ENCODE data around the gene ALG2. TPM values are rescaled to one million over a fixed set of nuclear protein-coding genes. Genes with fewer than 3 reads are reported as not detected.
"Not testable (repeated sequence)": the region's sequence is repeated elsewhere in the genome, so short reads cannot be mapped to it uniquely, and the experiment has no call there.

ALG2 gene
- total RNA-seq, 2 experiments from 2014 or later, result 26.5 to 35.2 TPM

DNA sequence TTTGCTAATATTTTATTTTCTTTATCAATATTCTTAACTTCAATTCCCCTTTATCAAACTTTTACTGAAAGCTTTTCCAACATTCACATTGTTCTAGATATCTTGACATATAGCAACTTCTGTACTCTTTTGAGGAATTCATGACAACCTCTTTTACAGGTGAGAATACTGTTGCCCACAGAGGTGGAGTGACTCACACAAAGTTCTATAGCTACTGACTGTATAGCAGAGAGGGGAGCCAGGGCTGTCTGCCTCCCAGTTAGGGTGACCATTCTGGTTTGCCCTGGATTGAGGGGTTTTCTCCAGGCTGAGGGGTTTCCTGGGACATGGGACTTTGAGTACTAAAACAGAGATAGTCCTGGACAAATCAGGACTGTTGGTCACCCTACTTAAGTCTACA, 16.6 kb upstream of the ALG2 start:
- Histone ChIP-seq H3K9me2 (ENCODE audit: insufficient read depth, low read length) (no peaks in the 10 kb centered on the region), H3K9me3 (ENCODE audit: low read length) (peaks cover 22% of the 10 kb centered on the region), H4K20me1 (ENCODE audit: insufficient read depth, low read length) (no peaks in the 10 kb centered on the region), H3K36me3 (ENCODE audit: insufficient read depth, low read length) (peaks cover 33% of the 10 kb centered on the region), H3K4me2 (ENCODE audit: low read length) (no peak overlapping the region), H3K4me3 (ENCODE audit: low read depth, low read length, poor library complexity, severe bottlenecking) (no peak overlapping the region), H3K4me1 (ENCODE audit: insufficient read depth, low read length, poor library complexity, severe bottlenecking) (peaks cover 84% of the 10 kb centered on the region), H3K27ac (ENCODE audit: low read depth, low read length, poor library complexity, severe bottlenecking) (peak overlapping the region; percentile 99), H3K79me2 (ENCODE audit: insufficient read depth, low read depth, low read length) (no peaks in the 10 kb centered on the region), H2AFZ (ENCODE audit: low read length) (no peak overlapping the region)
- TF ChIP-seq, protein P1, sequence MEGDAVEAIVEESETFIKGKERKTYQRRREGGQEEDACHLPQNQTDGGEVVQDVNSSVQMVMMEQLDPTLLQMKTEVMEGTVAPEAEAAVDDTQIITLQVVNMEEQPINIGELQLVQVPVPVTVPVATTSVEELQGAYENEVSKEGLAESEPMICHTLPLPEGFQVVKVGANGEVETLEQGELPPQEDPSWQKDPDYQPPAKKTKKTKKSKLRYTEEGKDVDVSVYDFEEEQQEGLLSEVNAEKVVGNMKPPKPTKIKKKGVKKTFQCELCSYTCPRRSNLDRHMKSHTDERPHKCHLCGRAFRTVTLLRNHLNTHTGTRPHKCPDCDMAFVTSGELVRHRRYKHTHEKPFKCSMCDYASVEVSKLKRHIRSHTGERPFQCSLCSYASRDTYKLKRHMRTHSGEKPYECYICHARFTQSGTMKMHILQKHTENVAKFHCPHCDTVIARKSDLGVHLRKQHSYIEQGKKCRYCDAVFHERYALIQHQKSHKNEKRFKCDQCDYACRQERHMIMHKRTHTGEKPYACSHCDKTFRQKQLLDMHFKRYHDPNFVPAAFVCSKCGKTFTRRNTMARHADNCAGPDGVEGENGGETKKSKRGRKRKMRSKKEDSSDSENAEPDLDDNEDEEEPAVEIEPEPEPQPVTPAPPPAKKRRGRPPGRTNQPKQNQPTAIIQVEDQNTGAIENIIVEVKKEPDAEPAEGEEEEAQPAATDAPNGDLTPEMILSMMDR (conservative IDR thresholded peaks at IDR 0.05; ENCODE audit: low read length), result no peak
- no peak for TF ChIP-seq EZH2phosphoT487 (IDR thresholded peaks at IDR 0.05; ENCODE audit: borderline replicate concordance, low read depth, low read length)
- intact Hi-C loops (cut with micrococcal nuclease; ENCODE audit: unreplicated experiment), result loop anchor here (5.0 to 10.0 kb wide), 2 partner anchors 116 to 1314 kb away; partner anchors contain the start of gene TRMO
- CTCF ChIA-PET (ENCODE audit: unreplicated experiment), result no interaction called here
- POLR2A ChIA-PET, result interaction anchor here (2.1 to 2.3 kb wide), 2 partner anchors 15 to 21 kb away, joined by 7 to 9 read pairs; no protein-coding TSS in a partner anchor
- BruUV-seq (replicated peaks), result no TSS peak
- no peak for DNase-seq (ENCODE audit: low spot score)

GRCh38 chr9:99237849-99238248, 16.1 kb upstream of the ALG2 start:
- peak overlapping the region; percentile 87; the same call in 1 of the 2 replicates for H3K4me2 ChIP-seq (ENCODE audit: low read length)
- H3K79me2 ChIP-seq (ENCODE audit: insufficient read depth, low read depth, low read length); DNase-seq (ENCODE audit: low spot score); H4K20me1 ChIP-seq (ENCODE audit: insufficient read depth, low read length); CTCF ChIA-PET (ENCODE audit: unreplicated experiment); H3K9me2 ChIP-seq (ENCODE audit: insufficient read depth, low read length); H2AFZ ChIP-seq (ENCODE audit: low read length); BruUV-seq (replicated peaks): not testable (repeated sequence)
- intact Hi-C loops (cut with micrococcal nuclease; ENCODE audit: unreplicated experiment), result loop anchor here (5.0 to 10.0 kb wide), 2 partner anchors 116 to 1313 kb away; partner anchors contain the start of gene TRMO
- H3K4me3 ChIP-seq (ENCODE audit: low read depth, low read length, poor library complexity, severe bottlenecking), result peak overlapping the region; percentile 47
- H3K27ac ChIP-seq (ENCODE audit: low read depth, low read length, poor library complexity, severe bottlenecking), result peak overlapping the region; percentile 99
- H3K4me1 ChIP-seq (ENCODE audit: insufficient read depth, low read length, poor library complexity, severe bottlenecking), result peaks cover 88% of the 10 kb centered on the region
- peaks cover 22% of the 10 kb centered on the region for H3K9me3 ChIP-seq (ENCODE audit: low read length)
- POLR2A ChIA-PET, result interaction anchor here (2.1 to 2.3 kb wide), 2 partner anchors 15 to 21 kb away, joined by 7 to 9 read pairs; no protein-coding TSS in a partner anchor
- peaks cover 38% of the 10 kb centered on the region for H3K36me3 ChIP-seq (ENCODE audit: insufficient read depth, low read length)

DNA sequence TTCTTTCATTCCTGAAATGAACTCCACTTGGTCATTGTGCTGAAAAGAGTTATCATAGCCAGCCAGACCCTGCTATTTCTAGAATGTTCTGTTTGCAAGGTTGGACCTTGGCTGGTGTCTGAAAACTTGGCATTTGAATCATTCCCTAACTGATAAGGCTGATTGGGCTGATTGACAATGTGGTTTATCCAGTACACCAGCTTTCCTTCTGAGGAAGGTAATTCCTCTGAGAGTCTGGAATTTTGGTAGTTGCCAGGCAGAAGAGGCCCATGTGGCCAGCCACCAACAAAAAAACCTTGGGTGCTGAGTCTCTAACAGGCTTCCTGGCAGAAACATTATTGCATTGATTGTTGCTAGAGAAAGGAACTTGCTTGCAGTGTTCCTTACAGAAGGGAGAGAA, 15.6 kb upstream of the ALG2 start:
- no peak for TF ChIP-seq EZH2phosphoT487 (IDR thresholded peaks at IDR 0.05; ENCODE audit: borderline replicate concordance, low read depth, low read length)
- TF ChIP-seq, protein P1 (conservative IDR thresholded peaks at IDR 0.05; ENCODE audit: low read length), result no peak
- H3K9me2 ChIP-seq (ENCODE audit: insufficient read depth, low read length), result no peaks in the 10 kb centered on the region
- peaks cover 43% of the 10 kb centered on the region for H3K36me3 ChIP-seq (ENCODE audit: insufficient read depth, low read length)
- H3K9me3 ChIP-seq (ENCODE audit: low read length), result peaks cover 22% of the 10 kb centered on the region
- peaks cover 91% of the 10 kb centered on the region for H3K4me1 ChIP-seq (ENCODE audit: insufficient read depth, low read length, poor library complexity, severe bottlenecking)
- CTCF ChIA-PET (ENCODE audit: unreplicated experiment), result no interaction called here
- no TSS peak for BruUV-seq (replicated peaks)
- H3K4me3 ChIP-seq (ENCODE audit: low read depth, low read length, poor library complexity, severe bottlenecking), result peak overlapping the region; percentile 47
- POLR2A ChIA-PET, result interaction anchor here (1.0 to 2.3 kb wide), 3 partner anchors 13 to 22 kb away, joined by 3 to 9 read pairs (median 7); no protein-coding TSS in a partner anchor
- no peak overlapping the region; the same call in 1 of the 2 replicates for H2AFZ ChIP-seq (ENCODE audit: low read length)
- peak overlapping the region; percentile 87 for H3K4me2 ChIP-seq (ENCODE audit: low read length)
- peak overlapping the region; percentile 99 for H3K27ac ChIP-seq (ENCODE audit: low read depth, low read length, poor library complexity, severe bottlenecking)
- intact Hi-C loops (cut with micrococcal nuclease; ENCODE audit: unreplicated experiment), result loop anchor here (5.0 to 10.0 kb wide), 2 partner anchors 115 to 1313 kb away; partner anchors contain the start of gene TRMO
- H4K20me1 ChIP-seq (ENCODE audit: insufficient read depth, low read length), result no peaks in the 10 kb centered on the region
- H3K79me2 ChIP-seq (ENCODE audit: insufficient read depth, low read depth, low read length), result no peaks in the 10 kb centered on the region
- no peak for DNase-seq (ENCODE audit: low spot score)
